ENCODE measurements around the gene CENPV.

CENPV gene

DNA sequence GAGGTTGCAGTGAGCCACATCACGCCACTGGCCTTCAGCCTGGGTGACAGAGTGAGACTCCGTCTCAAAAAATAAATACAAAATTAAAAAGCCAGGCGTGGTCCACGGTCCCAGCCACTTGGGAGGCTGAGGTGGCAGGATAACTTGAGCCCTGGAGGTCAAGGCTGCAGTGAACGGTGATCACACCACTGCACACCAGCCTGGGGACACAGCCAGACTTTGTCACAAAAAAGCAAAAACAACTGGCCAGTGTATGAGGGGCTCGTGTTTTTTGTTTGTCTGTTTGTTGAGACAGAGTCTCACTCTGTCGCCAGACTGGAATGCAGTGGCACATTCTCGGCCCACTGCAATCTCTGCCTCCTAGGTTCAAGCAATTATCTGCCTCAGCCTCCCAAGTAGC lies 26.4 kb upstream of the CENPV start:
- no peaks in the 10 kb centered on the region for H3K9me2 ChIP-seq (ENCODE audit: low read depth, low read length)
- H3F3A ChIP-seq (ENCODE audit: insufficient read depth, low read length), result peaks cover 3% of the 10 kb centered on the region; the same call in 1 of the 2 replicates
- peaks cover 7% of the 10 kb centered on the region for H3K79me2 ChIP-seq (ENCODE audit: insufficient read depth, low read length)
- H3K4me2 ChIP-seq (ENCODE audit: low read length), result no peak overlapping the region
- no peak overlapping the region for H3K4me3 ChIP-seq (ENCODE audit: low read depth, low read length, poor library complexity, severe bottlenecking)
- no peak overlapping the region for H2AFZ ChIP-seq (ENCODE audit: low read length)
- H4K20me1 ChIP-seq (ENCODE audit: insufficient read depth, low read length), result no peaks in the 10 kb centered on the region
- no peak for TF ChIP-seq EZH2 (IDR thresholded peaks at IDR 0.05; ENCODE audit: borderline replicate concordance, low read length)
- TF ChIP-seq, protein P1, sequence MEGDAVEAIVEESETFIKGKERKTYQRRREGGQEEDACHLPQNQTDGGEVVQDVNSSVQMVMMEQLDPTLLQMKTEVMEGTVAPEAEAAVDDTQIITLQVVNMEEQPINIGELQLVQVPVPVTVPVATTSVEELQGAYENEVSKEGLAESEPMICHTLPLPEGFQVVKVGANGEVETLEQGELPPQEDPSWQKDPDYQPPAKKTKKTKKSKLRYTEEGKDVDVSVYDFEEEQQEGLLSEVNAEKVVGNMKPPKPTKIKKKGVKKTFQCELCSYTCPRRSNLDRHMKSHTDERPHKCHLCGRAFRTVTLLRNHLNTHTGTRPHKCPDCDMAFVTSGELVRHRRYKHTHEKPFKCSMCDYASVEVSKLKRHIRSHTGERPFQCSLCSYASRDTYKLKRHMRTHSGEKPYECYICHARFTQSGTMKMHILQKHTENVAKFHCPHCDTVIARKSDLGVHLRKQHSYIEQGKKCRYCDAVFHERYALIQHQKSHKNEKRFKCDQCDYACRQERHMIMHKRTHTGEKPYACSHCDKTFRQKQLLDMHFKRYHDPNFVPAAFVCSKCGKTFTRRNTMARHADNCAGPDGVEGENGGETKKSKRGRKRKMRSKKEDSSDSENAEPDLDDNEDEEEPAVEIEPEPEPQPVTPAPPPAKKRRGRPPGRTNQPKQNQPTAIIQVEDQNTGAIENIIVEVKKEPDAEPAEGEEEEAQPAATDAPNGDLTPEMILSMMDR (IDR thresholded peaks at IDR 0.05; ENCODE audit: low read length), result no peak
- peaks cover 26% of the 10 kb centered on the region for H3K36me3 ChIP-seq (ENCODE audit: insufficient read depth, low read length)
- peaks cover 30% of the 10 kb centered on the region for H3K4me1 ChIP-seq (ENCODE audit: insufficient read depth, low read length, severe bottlenecking)
- H3K9me3 ChIP-seq (ENCODE audit: low read length), result no peaks in the 10 kb centered on the region
- H3K9ac ChIP-seq (ENCODE audit: low read length), result no peak overlapping the region
- H3K27ac ChIP-seq (ENCODE audit: low read depth, low read length, poor library complexity, severe bottlenecking), result no peak overlapping the region
- H3K27me3 ChIP-seq (ENCODE audit: insufficient read depth, low read length), result no peaks in the 10 kb centered on the region

DNA sequence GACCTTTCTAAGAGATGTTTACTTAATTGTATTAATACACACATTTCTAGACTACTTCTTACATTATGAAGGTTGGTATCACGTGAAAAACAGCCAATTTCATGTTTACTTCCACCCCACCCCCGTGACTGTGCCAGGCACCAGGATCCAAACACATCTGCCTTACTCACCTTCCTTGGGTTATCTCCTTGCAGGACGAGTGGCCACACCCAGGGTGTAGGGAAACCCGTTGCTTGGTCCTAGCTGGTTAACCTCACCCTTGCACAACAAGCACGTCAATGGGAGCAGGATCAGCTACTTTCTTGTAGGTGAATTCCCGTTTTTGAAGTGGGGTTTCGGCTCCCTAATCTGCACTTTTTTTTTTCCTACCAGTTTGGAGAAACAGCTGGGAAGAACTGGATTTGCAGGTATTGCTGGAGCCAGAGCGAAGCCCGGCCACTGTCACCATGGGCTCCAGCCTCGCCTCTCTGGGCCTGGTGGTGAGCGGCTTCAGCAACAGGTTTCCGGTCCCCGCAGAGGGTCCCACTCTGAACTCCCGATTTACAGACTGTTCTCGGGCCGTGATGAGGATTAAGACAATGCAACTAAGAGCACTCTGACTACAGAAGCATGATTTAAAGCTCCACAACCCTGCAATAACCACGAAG lies 25.5 kb upstream of the CENPV start:
- Histone ChIP-seq H3K27me3 (ENCODE audit: insufficient read depth, low read length) (no peaks in the 10 kb centered on the region), H3K4me3 (ENCODE audit: low read depth, low read length, poor library complexity, severe bottlenecking) (no peak overlapping the region), H3F3A (ENCODE audit: insufficient read depth, low read length) (no peaks in the 10 kb centered on the region; the same call in 1 of the 2 replicates), H3K9me2 (ENCODE audit: low read depth, low read length) (no peaks in the 10 kb centered on the region), H4K20me1 (ENCODE audit: insufficient read depth, low read length) (no peaks in the 10 kb centered on the region), H3K27ac (ENCODE audit: low read depth, low read length, poor library complexity, severe bottlenecking) (no peak overlapping the region), H3K9me3 (ENCODE audit: low read length) (no peaks in the 10 kb centered on the region), H3K4me1 (ENCODE audit: insufficient read depth, low read length, severe bottlenecking) (peaks cover 22% of the 10 kb centered on the region), H2AFZ (ENCODE audit: low read length) (no peak overlapping the region), H3K9ac (ENCODE audit: low read length) (no peak overlapping the region), H3K4me2 (ENCODE audit: low read length) (no peak overlapping the region), H3K36me3 (ENCODE audit: insufficient read depth, low read length) (peaks cover 25% of the 10 kb centered on the region), H3K79me2 (ENCODE audit: insufficient read depth, low read length) (peaks cover 7% of the 10 kb centered on the region)
- TF ChIP-seq, protein P1 (IDR thresholded peaks at IDR 0.05; ENCODE audit: low read length), result no peak
- TF ChIP-seq EZH2 (IDR thresholded peaks at IDR 0.05; ENCODE audit: borderline replicate concordance, low read length), result no peak

DNA sequence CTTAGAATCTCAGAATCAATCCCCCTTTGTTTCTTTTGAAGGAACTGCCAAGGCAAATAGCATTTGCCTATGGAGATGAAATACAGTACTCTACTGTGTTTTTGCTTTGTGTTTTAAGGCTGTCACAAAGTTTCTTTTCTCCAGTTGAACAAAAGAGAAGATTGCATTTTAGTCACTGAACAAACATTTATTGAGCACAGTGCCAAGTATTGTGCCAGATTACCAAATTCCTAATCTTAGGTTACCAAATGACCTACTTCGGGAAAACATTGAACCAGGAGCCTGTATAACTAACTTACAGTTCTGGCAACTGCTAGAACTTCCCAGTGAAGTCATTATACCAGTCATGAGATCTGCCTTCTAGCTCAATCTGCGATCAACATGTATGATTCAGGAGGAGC lies 24.7 kb upstream of the CENPV start:
- Histone ChIP-seq H3K36me3 (ENCODE audit: insufficient read depth, low read length) (peaks cover 17% of the 10 kb centered on the region), H3K9me2 (ENCODE audit: low read depth, low read length) (no peaks in the 10 kb centered on the region), H3K79me2 (ENCODE audit: insufficient read depth, low read length) (peaks cover 7% of the 10 kb centered on the region), H3F3A (ENCODE audit: insufficient read depth, low read length) (no peaks in the 10 kb centered on the region; the same call in 1 of the 2 replicates), H4K20me1 (ENCODE audit: insufficient read depth, low read length) (no peaks in the 10 kb centered on the region), H3K9ac (ENCODE audit: low read length) (no peak overlapping the region), H2AFZ (ENCODE audit: low read length) (no peak overlapping the region), H3K4me1 (ENCODE audit: insufficient read depth, low read length, severe bottlenecking) (peaks cover 18% of the 10 kb centered on the region), H3K27ac (ENCODE audit: low read depth, low read length, poor library complexity, severe bottlenecking) (no peak overlapping the region), H3K4me3 (ENCODE audit: low read depth, low read length, poor library complexity, severe bottlenecking) (no peak overlapping the region), H3K9me3 (ENCODE audit: low read length) (no peaks in the 10 kb centered on the region), H3K4me2 (ENCODE audit: low read length) (no peak overlapping the region), H3K27me3 (ENCODE audit: insufficient read depth, low read length) (no peaks in the 10 kb centered on the region)
- no peak for TF ChIP-seq EZH2 (IDR thresholded peaks at IDR 0.05; ENCODE audit: borderline replicate concordance, low read length)
- TF ChIP-seq, protein P1 (IDR thresholded peaks at IDR 0.05; ENCODE audit: low read length), result no peak
